H1 (cell line): ENCODE results near the gene IGSF9B. TPM values are rescaled to one million over a fixed set of nuclear protein-coding genes. Genes with fewer than 3 reads are reported as not detected.

Experiments used
- CTCF ChIA-PET: fragments of 300-600 bp; sonication (Branson Sonifier 250); formaldehyde crosslinking; loops from one replicate; lab custom pipeline; 2021; ENCODE audit not compliant: partially characterized antibody; lab: Charles Lee
- POLR2A ChIA-PET: fragments of 300-600 bp; sonication (Branson Sonifier 250); formaldehyde crosslinking; loops from one replicate; lab custom pipeline; 2021; ENCODE audit warnings: inconsistent platforms; ENCODE audit not compliant: partially characterized antibody; lab: Charles Lee
- DNase-seq, 2 experiments: peaks; one replicate each; pipeline versions ENCODE4 v3.0.0 to v3.0.0-alpha.2; 2010 to 2022; ENCODE audit warnings: low spot score in 2 of 2, low read depth in 1 of 2, mixed read lengths in 1 of 2
- FAIRE-seq: peaks from 2 replicates; lab custom pipeline; 2011; peaks lifted over from hg19 to GRCh38; lab: Jason Lieb, UNC
- H2AFZ ChIP-seq: 2 replicates; pipeline ENCODE4 v1.8.1; 2012; ENCODE audit warnings: low read length, inconsistent platforms
- H2AK5ac ChIP-seq: 2 replicates; pipeline ENCODE4 v1.6.1; 2013; ENCODE audit warnings: low read depth, low read length
- H2BK120ac ChIP-seq: replicated peaks from 2 replicates; pipeline ENCODE3; 2013; ENCODE audit warnings: low read depth, low read length, inconsistent platforms
- H2BK12ac ChIP-seq: 2 replicates; pipeline ENCODE4 v1.6.1; 2013; ENCODE audit warnings: low read depth, low read length
- H2BK15ac ChIP-seq: 2 replicates; pipeline ENCODE4 v1.6.1; 2013; ENCODE audit warnings: low read length
- H2BK20ac ChIP-seq: 2 replicates; pipeline ENCODE4 v1.6.1; 2013; ENCODE audit warnings: low read length
- H2BK5ac ChIP-seq: 2 replicates; pipeline ENCODE4 v1.6.1; 2013; ENCODE audit warnings: low read depth, low read length
- H3K14ac ChIP-seq: 2 replicates; pipeline ENCODE4 v1.6.1; 2013; ENCODE audit warnings: inconsistent platforms; ENCODE audit not compliant: insufficient read length
- H3K18ac ChIP-seq: 2 replicates; pipeline ENCODE4 v1.6.1; 2013; ENCODE audit warnings: low read length; ENCODE audit errors: extremely low read depth
- H3K23ac ChIP-seq: 2 replicates; pipeline ENCODE4 v1.6.1; 2013; ENCODE audit warnings: inconsistent platforms; ENCODE audit not compliant: insufficient read length
- H3K23me2 ChIP-seq: 2 replicates; pipeline ENCODE4 v1.6.1; 2013; ENCODE audit warnings: low read depth, low read length
- H3K27ac ChIP-seq: 2 replicates; pipeline ENCODE4 v1.6.1; 2011; ENCODE audit warnings: low read depth, low read length, inconsistent platforms
- H3K27me3 ChIP-seq, 4 experiments: replicated peaks in 1 of 4; 1 replicate in 1 of 4; 2 replicates in 3 of 4; pipeline versions ENCODE4 v1.6.1 to v1.8.1; 2011 to 2013; ENCODE audit warnings: low read length in 3 of 4, mild to moderate bottlenecking in 3 of 4, inconsistent platforms in 2 of 4, mixed read lengths in 2 of 4, moderate library complexity in 1 of 4; ENCODE audit not compliant: control insufficient read depth in 3 of 4, insufficient read depth in 3 of 4; ENCODE audit errors: extremely low read depth in 1 of 4
- H3K36me3 ChIP-seq, 4 experiments: 2 replicates each; pipeline versions ENCODE4 v1.6.1 to v1.8.1; 2011 to 2013; ENCODE audit warnings: mild to moderate bottlenecking in 4 of 4, low read length in 3 of 4, moderate library complexity in 2 of 4, control low read depth in 1 of 4, inconsistent platforms in 1 of 4; ENCODE audit not compliant: insufficient read depth in 4 of 4, control insufficient read depth in 2 of 4
- H3K4ac ChIP-seq: replicated peaks from 2 replicates; pipeline ENCODE3; 2013; ENCODE audit warnings: low read length, low read depth, mixed read lengths, inconsistent platforms; ENCODE audit not compliant: insufficient read length
- H3K4me1 ChIP-seq, 4 experiments: replicated peaks in 1 of 4; 1 replicate in 1 of 4; 2 replicates in 3 of 4; pipeline versions ENCODE4 v1.6.1 to v1.8.1; 2011 to 2013; ENCODE audit warnings: low read length in 3 of 4, inconsistent platforms in 2 of 4, mixed read lengths in 1 of 4; ENCODE audit not compliant: insufficient read depth in 4 of 4, control insufficient read depth in 3 of 4
- H3K4me2 ChIP-seq, 2 experiments: 2 replicates each; pipeline versions ENCODE4 v1.6.1 to v1.8.1; 2011 to 2013; ENCODE audit warnings: low read depth in 2 of 2, low read length in 2 of 2, control low read depth in 1 of 2, inconsistent platforms in 1 of 2, mild to moderate bottlenecking in 1 of 2; ENCODE audit not compliant: insufficient read depth in 1 of 2
- H3K4me3 ChIP-seq, 4 experiments: fragments of 200-600, 300-600 bp in 1 of 4; sonication (generic), shearing (Covaris generic), sonication (Bioruptor Twin) in 1 of 4; 2 replicates each; pipeline versions ENCODE4 v1.5.1 to v1.8.1; 2011 to 2016; ENCODE audit warnings: low read length in 4 of 4, low read depth in 3 of 4, control low read depth in 2 of 4, inconsistent platforms in 2 of 4, mild to moderate bottlenecking in 2 of 4, mixed read lengths in 1 of 4, moderate library complexity in 1 of 4; ENCODE audit not compliant: insufficient read depth in 2 of 4; ENCODE audit errors: extremely low read depth in 1 of 4
- H3K56ac ChIP-seq: replicated peaks from 2 replicates; pipeline ENCODE3; 2013; ENCODE audit warnings: low read depth, mild to moderate bottlenecking, mixed read lengths, low read length, inconsistent platforms; ENCODE audit not compliant: insufficient read length
- H3K79me1 ChIP-seq: 2 replicates; pipeline ENCODE4 v1.6.1; 2013; ENCODE audit warnings: low read depth, low read length, control low read depth
- H3K79me2 ChIP-seq, 2 experiments: 2 replicates each; pipeline versions ENCODE4 v1.6.1 to v1.8.1; 2012 to 2013; ENCODE audit warnings: low read length in 2 of 2, mild to moderate bottlenecking in 2 of 2, inconsistent platforms in 1 of 2; ENCODE audit not compliant: insufficient read depth in 2 of 2, control insufficient read depth in 1 of 2
- H3K9ac ChIP-seq, 4 experiments: replicated peaks in 1 of 4; 1 replicate in 1 of 4; 2 replicates in 3 of 4; pipeline versions ENCODE4 v1.6.1 to v1.8.1; 2011 to 2013; ENCODE audit warnings: low read depth in 3 of 4, low read length in 3 of 4, control low read depth in 2 of 4, mild to moderate bottlenecking in 2 of 4, moderate library complexity in 2 of 4, inconsistent platforms in 1 of 4; ENCODE audit errors: extremely low read depth in 1 of 4
- H3K9me3 ChIP-seq, 2 experiments: 2 replicates each; pipeline versions ENCODE4 v1.6.1 to v1.8.1; 2012 to 2013; ENCODE audit warnings: mild to moderate bottlenecking in 2 of 2, moderate library complexity in 2 of 2, control low read depth in 1 of 2, inconsistent platforms in 1 of 2, low read depth in 1 of 2, low read length in 1 of 2, mixed read lengths in 1 of 2; ENCODE audit not compliant: insufficient read depth in 2 of 2
- H4K20me1 ChIP-seq, 2 experiments: replicated peaks in 1 of 2; 2 replicates each; pipeline versions ENCODE3 to v1.8.1; 2011 to 2013; ENCODE audit warnings: inconsistent platforms in 2 of 2, low read length in 2 of 2, mild to moderate bottlenecking in 1 of 2; ENCODE audit not compliant: insufficient read depth in 2 of 2, control insufficient read depth in 1 of 2
- H4K5ac ChIP-seq: 2 replicates; pipeline ENCODE4 v1.6.1; 2013; ENCODE audit warnings: low read length, low read depth, mixed read lengths, inconsistent platforms; ENCODE audit not compliant: insufficient read length
- H4K8ac ChIP-seq: 2 replicates; pipeline ENCODE4 v1.8.0; 2013; ENCODE audit warnings: mild to moderate bottlenecking, moderate library complexity, low read length, inconsistent platforms; ENCODE audit not compliant: insufficient read depth; ENCODE audit errors: extremely low read depth
- H4K91ac ChIP-seq: replicated peaks from 2 replicates; pipeline ENCODE3; 2013; ENCODE audit warnings: low read length, mixed read lengths, inconsistent platforms; ENCODE audit not compliant: insufficient read length
- CBX8 ChIP-seq: fragments of 300-800, 300-1000 bp; sonication (generic); IDR thresholded peaks from 2 replicates; pipeline ENCODE4 v1.7.1; 2016; ENCODE audit warnings: low read depth, low read length, borderline replicate concordance
- JUN ChIP-seq: IDR thresholded peaks from 2 replicates; pipeline ENCODE4 v1.6.1; 2011; ENCODE audit warnings: low read depth, mild to moderate bottlenecking, improper control_type of control experiment, low read length
- MAFK ChIP-seq: IDR thresholded peaks from 2 replicates; pipeline ENCODE4 v1.6.1; 2012; ENCODE audit warnings: low read depth, mild to moderate bottlenecking, improper control_type of control experiment, low read length
- WGBS, 2 experiments: shearing (Covaris generic) in 1 of 2; methylation state at CpG; one replicate each; pipeline versions ENCODE4 v1.1.6 to v1.1.7; 2013 to 2015; ENCODE audit warnings: low lambda C conversion rate in 2 of 2, mixed read lengths in 2 of 2, inconsistent platforms in 1 of 2, low coverage in 1 of 2, missing lambda C conversion rate in 1 of 2; ENCODE audit not compliant: insufficient replicate concordance in 2 of 2, insufficient coverage in 1 of 2, insufficient read length in 1 of 2; ENCODE audit errors: extremely low coverage in 1 of 2, missing lambda C conversion rate in 1 of 2; 5-methylcytosine and 5-hydroxymethylcytosine counted together
- polyA plus RNA-seq, 7 experiments: library from polyadenylated mRNA; depleted of rRNA in 3 of 7; stranded (reverse) in 5 of 7; unstranded in 2 of 7; fragments of >200 nt in 5 of 7; fragments of 200-250 nt in 2 of 7; gene quantifications; 1 replicate in 5 of 7; 2 replicates in 1 of 7; 4 replicates in 1 of 7; pipeline versions ENCODE4 v1.2.1 to v1.2.3, GENCODE V29; 2011 to 2013; ENCODE audit warnings: missing spikeins in 2 of 7, mixed read lengths in 2 of 7
- total RNA-seq: library from RNA; stranded (reverse); fragmentation: NEBNext Ultra II Directional; extraction: Animal tissue kit (Norgen Biotek cat#: 25700); gene quantifications from 2 replicates; pipeline ENCODE4 v1.2.1, GENCODE V29; 2021
- TF ChIP-seq, protein P1 (sequence below), 3 experiments: IDR thresholded peaks; 1 replicate in 2 of 3; 2 replicates in 1 of 3; pipeline versions ENCODE4 v1.5.1 to v1.6.1; 2011; ENCODE audit warnings: low read length in 3 of 3, mild to moderate bottlenecking in 3 of 3, inconsistent platforms in 2 of 3, low read depth in 1 of 3, moderate library complexity in 1 of 3; ENCODE audit not compliant: insufficient read depth in 1 of 3; ENCODE audit errors: control extremely low read depth in 1 of 3

IGSF9B gene
- total and polyA plus RNA-seq, 2 of the 8 experiments (the other 6 are each of a cell fraction or from before 2014, with no cell fraction given), result 16.5 to 49.2 TPM

DNA sequence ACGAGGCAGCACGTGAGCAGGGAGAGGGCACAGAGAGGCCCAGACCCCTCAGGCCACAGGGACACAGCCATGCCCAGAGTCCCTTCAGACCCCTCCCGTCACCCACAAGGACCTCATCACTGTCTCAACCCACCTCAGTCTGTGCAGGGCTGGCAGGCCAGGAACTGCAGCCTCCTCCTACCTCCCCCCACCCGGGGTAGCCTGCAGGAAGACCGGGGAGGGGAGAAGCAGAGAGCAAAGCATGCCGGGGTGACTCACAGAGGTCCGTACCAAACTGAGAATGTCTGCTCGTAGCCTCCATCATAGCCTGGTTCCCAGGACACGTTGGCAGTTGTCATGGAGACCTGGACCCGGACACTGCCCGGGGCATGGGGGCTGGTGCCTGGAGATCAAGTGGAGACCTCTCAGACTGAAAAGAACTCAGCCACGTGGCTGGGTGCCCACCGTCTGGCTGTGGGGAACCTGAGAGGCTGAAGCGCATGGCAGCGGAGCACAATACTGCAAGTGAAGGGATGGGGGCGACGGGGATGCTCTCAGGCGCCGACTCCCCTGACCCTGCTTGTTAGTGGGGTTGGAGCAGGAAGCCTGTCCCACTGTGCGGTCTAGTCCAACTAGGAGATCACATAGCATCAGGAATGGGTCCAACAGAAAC, 27.2 kb downstream of the IGSF9B start:
- Histone ChIP-seq H3K79me1 (0 out of 2 replicates have a peak, but pooled peaks cover 2% of the 10 kb centered on the region), H3K23ac (no peak overlapping the region), H2AFZ (no peak overlapping the region), H4K91ac (no peak overlapping the region), H3K14ac (no peak overlapping the region), H2BK20ac (no peak overlapping the region), H3K79me2 (no peaks in the 10 kb centered on the region), H4K20me1 (peaks cover 5 to 19% of the 10 kb centered on the region in 2 experiments), H3K4me2 (no peak overlapping the region), H3K27me3 (no peaks in the 10 kb centered on the region), H2BK5ac (no peak overlapping the region), H3K18ac (no peak overlapping the region), H2AK5ac (no peak overlapping the region), H2BK15ac (no peak overlapping the region), H3K4ac (no peak overlapping the region), H4K5ac (no peak overlapping the region), H3K4me1 (peaks cover 0 to 2% (median 0%) of the 10 kb centered on the region in 4 experiments; a peak in 4 of 7 replicates), H3K4me3 (no peak overlapping the region), H3K36me3 (peaks cover 4 to 25% (median 18%) of the 10 kb centered on the region in 4 experiments; a peak in 7 of 8 replicates), H3K23me2 (no peaks in the 10 kb centered on the region), H2BK120ac (no peak overlapping the region), H3K56ac (no peak overlapping the region), H4K8ac (no peak overlapping the region), H3K9me3 (no peaks in the 10 kb centered on the region), H3K27ac (no peak overlapping the region), H2BK12ac (no peak overlapping the region), H3K9ac (no peak overlapping the region)
- 88% methylated on average over 20 of the region's 20 CpGs; no CpG with 5 or more reads in 1 of the 2 experiments for WGBS, 2 experiments
- CTCF ChIA-PET, result interaction anchor here (0.9 to 2.5 kb wide), 4 partner anchors 9 to 210 kb away, joined by 3 to 17 read pairs (median 5); no protein-coding TSS in a partner anchor
- FAIRE-seq (no peak), DNase-seq (no peak)
- POLR2A ChIA-PET, result no interaction called here
- no peak for TF ChIP-seq JUN
- no peak for TF ChIP-seq CBX8
- no peak for TF ChIP-seq MAFK
- TF ChIP-seq, protein P1, sequence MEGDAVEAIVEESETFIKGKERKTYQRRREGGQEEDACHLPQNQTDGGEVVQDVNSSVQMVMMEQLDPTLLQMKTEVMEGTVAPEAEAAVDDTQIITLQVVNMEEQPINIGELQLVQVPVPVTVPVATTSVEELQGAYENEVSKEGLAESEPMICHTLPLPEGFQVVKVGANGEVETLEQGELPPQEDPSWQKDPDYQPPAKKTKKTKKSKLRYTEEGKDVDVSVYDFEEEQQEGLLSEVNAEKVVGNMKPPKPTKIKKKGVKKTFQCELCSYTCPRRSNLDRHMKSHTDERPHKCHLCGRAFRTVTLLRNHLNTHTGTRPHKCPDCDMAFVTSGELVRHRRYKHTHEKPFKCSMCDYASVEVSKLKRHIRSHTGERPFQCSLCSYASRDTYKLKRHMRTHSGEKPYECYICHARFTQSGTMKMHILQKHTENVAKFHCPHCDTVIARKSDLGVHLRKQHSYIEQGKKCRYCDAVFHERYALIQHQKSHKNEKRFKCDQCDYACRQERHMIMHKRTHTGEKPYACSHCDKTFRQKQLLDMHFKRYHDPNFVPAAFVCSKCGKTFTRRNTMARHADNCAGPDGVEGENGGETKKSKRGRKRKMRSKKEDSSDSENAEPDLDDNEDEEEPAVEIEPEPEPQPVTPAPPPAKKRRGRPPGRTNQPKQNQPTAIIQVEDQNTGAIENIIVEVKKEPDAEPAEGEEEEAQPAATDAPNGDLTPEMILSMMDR (IDR thresholded peaks at IDR 0.05; ENCODE audit: control extremely low read depth in 1 of 3, insufficient read depth in 1 of 3, low read depth in 1 of 3, low read length in 3 of 3), result no peak
